CD4-positive, alpha-beta memory T cell (primary cell): ENCODE measurements around the gene PPP4R3A. TPM values are rescaled to one million over a fixed set of nuclear protein-coding genes. Genes with fewer than 3 reads are reported as not detected.
"Not testable (repeated sequence)": the region's sequence is repeated elsewhere in the genome, so short reads cannot be mapped to it uniquely, and the experiment has no call there.

Source experiments
- CTCF ChIA-PET: fragments of 350-600 bp; sonication (Branson Sonifier 250); formaldehyde crosslinking; loops from one replicate; lab custom pipeline; 2021; ENCODE audit warnings: inconsistent platforms; ENCODE audit not compliant: partially characterized antibody; lab: Charles Lee
- POLR2A ChIA-PET: fragments of 350-600 bp; sonication (Branson Sonifier 250); formaldehyde crosslinking; loops from one replicate; lab custom pipeline; 2021; ENCODE audit not compliant: partially characterized antibody; lab: Charles Lee
- DNase-seq, 5 donors: peaks; one replicate each; pipeline versions ENCODE4 v3.0.0 to v3.0.0-alpha.2; 2020 to 2022; ENCODE audit warnings: mixed read lengths in 1 of 5
- H3K27ac ChIP-seq: one replicate; pipeline ENCODE4 v1.7.0; 2013; ENCODE audit warnings: low read depth, low read length
- H3K27me3 ChIP-seq: 2 replicates; pipeline ENCODE4 v1.7.0; 2013; ENCODE audit warnings: mild to moderate bottlenecking, low read length, moderate library complexity; ENCODE audit not compliant: insufficient read depth
- H3K36me3 ChIP-seq: 2 replicates; pipeline ENCODE4 v1.7.0; 2013; ENCODE audit warnings: mild to moderate bottlenecking, low read length, moderate library complexity; ENCODE audit not compliant: insufficient read depth
- H3K4me1 ChIP-seq: 2 replicates; pipeline ENCODE4 v1.7.0; 2013; ENCODE audit warnings: mild to moderate bottlenecking, low read length, moderate library complexity; ENCODE audit not compliant: insufficient read depth
- H3K4me3 ChIP-seq, 2 donors: one replicate each; pipeline ENCODE4 v1.7.0; 2013; ENCODE audit warnings: low read length in 2 of 2, mild to moderate bottlenecking in 1 of 2
- H3K9me3 ChIP-seq, 2 donors: one replicate each; pipeline ENCODE4 v1.7.0; 2013; ENCODE audit warnings: low read length in 2 of 2, control low read depth in 1 of 2; ENCODE audit not compliant: control insufficient read depth in 1 of 2
- H3K27ac Mint-ChIP-seq, 7 donors: one replicate each; pipeline ENCODE4 v1.8.0; 2020 to 2021; ENCODE audit warnings: mixed read lengths in 7 of 7, mild to moderate bottlenecking in 6 of 7, inconsistent platforms in 3 of 7, moderate library complexity in 3 of 7
- H3K27me3 Mint-ChIP-seq, 2 donors: one replicate each; pipeline ENCODE4 v1.8.0; 2020 to 2021; ENCODE audit warnings: mixed read lengths in 2 of 2
- H3K36me3 Mint-ChIP-seq, 2 donors: one replicate each; pipeline ENCODE4 v1.8.0; 2020 to 2021; ENCODE audit warnings: mixed read lengths in 2 of 2, inconsistent platforms in 1 of 2, mild to moderate bottlenecking in 1 of 2
- H3K4me1 Mint-ChIP-seq, 4 donors: one replicate each; pipeline ENCODE4 v1.8.0; 2020 to 2021; ENCODE audit warnings: mixed read lengths in 4 of 4, mild to moderate bottlenecking in 1 of 4
- H3K4me3 Mint-ChIP-seq, 8 donors: one replicate each; pipeline ENCODE4 v1.8.0; 2020 to 2021; ENCODE audit warnings: mixed read lengths in 8 of 8, mild to moderate bottlenecking in 7 of 8, moderate library complexity in 6 of 8, inconsistent platforms in 3 of 8
- H3K9me3 Mint-ChIP-seq, 8 donors: one replicate each; pipeline ENCODE4 v1.8.0; 2020 to 2021; ENCODE audit warnings: mixed read lengths in 8 of 8, mild to moderate bottlenecking in 5 of 8, inconsistent platforms in 3 of 8, moderate library complexity in 1 of 8
- intact Hi-C: fragments of 100-400 bp; cut with micrococcal nuclease; formaldehyde crosslinking; loops from one replicate; pipeline ENCODE4 v1.15.1; 2023
- polyA plus RNA-seq, 2 donors: library from polyadenylated mRNA; unstranded; fragments of 300-500 nt; fragmentation: Illumina TruSeq; gene quantifications; one replicate each; pipeline ENCODE4 v1.2.3, GENCODE V29; 2021
- total RNA-seq, 2 experiments: library from RNA; stranded (reverse); gene quantifications; one replicate each; pipeline ENCODE4 v1.2.3, GENCODE V29; 2021

The PPP4R3A gene
- total and polyA plus RNA-seq, 4 experiments from 2014 or later = 58.7 to 169 (median 146) TPM

- intact Hi-C loops = no loop called here
- Mint-ChIP-seq H3K27ac (no peak overlapping the region), H3K36me3 (peaks cover 3 to 23% of the 10 kb centered on the region in 2 donors), H3K4me1 (no peaks in the 10 kb centered on the region), H3K27me3 (peaks cover 5 to 12% of the 10 kb centered on the region in 2 donors), H3K9me3 (peaks cover 0 to 31% (median 19%) of the 10 kb centered on the region in 8 donors), H3K4me3 (no peak overlapping the region)
- POLR2A ChIA-PET = no interaction called here
- no peak overlapping the region for H3K27ac ChIP-seq
- H3K4me3 ChIP-seq = no peak overlapping the region
- no peaks in the 10 kb centered on the region for H3K4me1 ChIP-seq
- CTCF ChIA-PET = interaction anchor here (0.6 kb wide), 1 partner anchor 37 kb away, joined by 3 read pairs; no protein-coding TSS in a partner anchor
- H3K36me3 ChIP-seq = no peaks in the 10 kb centered on the region
- no peaks in the 10 kb centered on the region for H3K27me3 ChIP-seq
- H3K9me3 ChIP-seq = peaks cover 0 to 6% of the 10 kb centered on the region in 2 donors
- DNase-seq = no peak
These were observed 26.2 kb upstream of the PPP4R3A start for GRCh38 chr14:91536327-91536726.

- H3K4me1 Mint-ChIP-seq, H3K4me3 ChIP-seq, H3K9me3 ChIP-seq, H3K4me3 Mint-ChIP-seq, H3K27me3 ChIP-seq, CTCF ChIA-PET, H3K27me3 Mint-ChIP-seq, H3K36me3 ChIP-seq, DNase-seq, H3K27ac ChIP-seq, H3K4me1 ChIP-seq, H3K36me3 Mint-ChIP-seq, H3K27ac Mint-ChIP-seq, intact Hi-C loops: not testable (repeated sequence)
- peaks cover 0 to 13% (median 3%) of the 10 kb centered on the region in 8 donors for H3K9me3 Mint-ChIP-seq
- POLR2A ChIA-PET = interaction anchor here (0.7 kb wide), 1 partner anchor 34 kb away, joined by 6 read pairs; no protein-coding TSS in a partner anchor
These were observed 23.9 kb upstream of the PPP4R3A start for GRCh38 chr14:91534059-91534458.

GRCh38 chr14:91533623-91534022, 23.5 kb upstream of the PPP4R3A start:
- peaks cover 1 to 6% of the 10 kb centered on the region in 2 donors for H3K36me3 Mint-ChIP-seq
- ChIA-PET POLR2A (no interaction called here), CTCF (no interaction called here)
- peaks cover 3 to 8% of the 10 kb centered on the region in 2 donors for H3K27me3 Mint-ChIP-seq
- H3K4me3 Mint-ChIP-seq = no peak overlapping the region
- no peaks in the 10 kb centered on the region for H3K4me1 ChIP-seq
- no peaks in the 10 kb centered on the region for H3K9me3 ChIP-seq
- H3K27ac ChIP-seq = no peak overlapping the region
- no peaks in the 10 kb centered on the region for H3K36me3 ChIP-seq
- H3K4me1 Mint-ChIP-seq = no peaks in the 10 kb centered on the region
- no peaks in the 10 kb centered on the region for H3K27me3 ChIP-seq
- intact Hi-C loops = no loop called here
- peaks cover 0 to 9% (median 2%) of the 10 kb centered on the region in 8 donors for H3K9me3 Mint-ChIP-seq
- no peak overlapping the region for H3K4me3 ChIP-seq
- H3K27ac Mint-ChIP-seq = no peak overlapping the region
- DNase-seq = no peak

- Mint-ChIP-seq H3K27ac (no peak overlapping the region), H3K36me3 (peaks cover 0 to 7% of the 10 kb centered on the region in 2 donors), H3K27me3 (no peaks in the 10 kb centered on the region), H3K4me1 (no peaks in the 10 kb centered on the region), H3K4me3 (no peak overlapping the region), H3K9me3 (peaks cover 0 to 7% (median 2%) of the 10 kb centered on the region in 8 donors)
- Histone ChIP-seq H3K9me3 (no peaks in the 10 kb centered on the region), H3K4me1 (no peaks in the 10 kb centered on the region), H3K27ac (no peak overlapping the region), H3K36me3 (no peaks in the 10 kb centered on the region), H3K4me3 (no peak overlapping the region), H3K27me3 (no peaks in the 10 kb centered on the region)
- intact Hi-C loops = no loop called here
- ChIA-PET POLR2A (no interaction called here), CTCF (no interaction called here)
- DNase-seq = no peak
These were observed 13.9 kb upstream of the PPP4R3A start for GRCh38 chr14:91523972-91524371.

GRCh38 chr14:91521061-91521640, 11.0 kb upstream of the PPP4R3A start:
- Mint-ChIP-seq H3K4me1 (no peaks in the 10 kb centered on the region), H3K36me3 (peaks cover 0 to 4% of the 10 kb centered on the region in 2 donors), H3K4me3 (no peak overlapping the region), H3K27ac (no peak overlapping the region), H3K27me3 (peaks cover 0 to 2% of the 10 kb centered on the region in 2 donors), H3K9me3 (peaks cover 0 to 7% (median 2%) of the 10 kb centered on the region in 8 donors)
- ChIA-PET CTCF (no interaction called here), POLR2A (no interaction called here)
- Histone ChIP-seq H3K27ac (no peak overlapping the region), H3K4me3 (no peak overlapping the region), H3K27me3 (no peaks in the 10 kb centered on the region), H3K9me3 (no peaks in the 10 kb centered on the region), H3K36me3 (no peaks in the 10 kb centered on the region), H3K4me1 (no peaks in the 10 kb centered on the region)
- intact Hi-C loops = no loop called here
- no peak for DNase-seq

- Mint-ChIP-seq H3K27me3 (peaks cover 2% of the 10 kb centered on the region in 2 donors), H3K9me3 (peaks cover 0 to 7% (median 2%) of the 10 kb centered on the region in 8 donors), H3K36me3 (peaks cover 0 to 4% of the 10 kb centered on the region in 2 donors), H3K4me3 (no peak overlapping the region), H3K4me1 (no peaks in the 10 kb centered on the region), H3K27ac (no peak overlapping the region)
- no peaks in the 10 kb centered on the region for H3K36me3 ChIP-seq
- no peak overlapping the region for H3K27ac ChIP-seq
- no peaks in the 10 kb centered on the region for H3K4me1 ChIP-seq
- CTCF ChIA-PET = no interaction called here
- no peak overlapping the region for H3K4me3 ChIP-seq
- H3K9me3 ChIP-seq = no peaks in the 10 kb centered on the region
- no peak for DNase-seq
- POLR2A ChIA-PET = no interaction called here
- intact Hi-C loops = no loop called here
- no peaks in the 10 kb centered on the region for H3K27me3 ChIP-seq
These were observed 10.0 kb upstream of the PPP4R3A start for GRCh38 chr14:91520138-91520537.

- POLR2A ChIA-PET = interaction anchor here (1.6 kb wide), 1 partner anchor 10 kb away, joined by 5 read pairs; the partner anchor contains the start of gene PPP4R3A
- peaks cover 0 to 4% of the 10 kb centered on the region in 2 donors for H3K36me3 Mint-ChIP-seq
- CTCF ChIA-PET = no interaction called here
- no peak overlapping the region for H3K4me3 Mint-ChIP-seq
- no peaks in the 10 kb centered on the region for H3K9me3 ChIP-seq
- H3K27ac ChIP-seq = no peak overlapping the region
- no peaks in the 10 kb centered on the region for H3K27me3 ChIP-seq
- no peaks in the 10 kb centered on the region for H3K36me3 ChIP-seq
- peaks cover 2% of the 10 kb centered on the region in 2 donors for H3K27me3 Mint-ChIP-seq
- peak overlapping the region in 1 of 7 donors; percentile 2 for H3K27ac Mint-ChIP-seq
- H3K4me3 ChIP-seq = no peak overlapping the region
- intact Hi-C loops = no loop called here
- no peaks in the 10 kb centered on the region for H3K4me1 Mint-ChIP-seq
- peaks cover 0 to 7% (median 2%) of the 10 kb centered on the region in 8 donors for H3K9me3 Mint-ChIP-seq
- DNase-seq = no peak
- no peaks in the 10 kb centered on the region for H3K4me1 ChIP-seq
These were observed 9.3 kb upstream of the PPP4R3A start for GRCh38 chr14:91519239-91520036.
